Glutamatergic neuron (in vitro differentiated cells): ENCODE measurements around the gene MMP17. TPM values are rescaled to one million over a fixed set of nuclear protein-coding genes. Genes with fewer than 3 reads are reported as not detected.

Source experiments
- DNase-seq: peaks from one replicate; pipeline ENCODE4 v3.0.0; 2022
- H3K27ac Mint-ChIP-seq: one replicate; pipeline ENCODE4 v1.8.0; 2020; ENCODE audit warnings: mild to moderate bottlenecking, mixed read lengths, inconsistent platforms; ENCODE audit not compliant: unreplicated experiment
- H3K27me3 Mint-ChIP-seq: one replicate; pipeline ENCODE4 v1.8.0; 2020; ENCODE audit warnings: mild to moderate bottlenecking, moderate library complexity, mixed read lengths, inconsistent platforms; ENCODE audit not compliant: unreplicated experiment
- H3K36me3 Mint-ChIP-seq: one replicate; pipeline ENCODE4 v1.8.0; 2020; ENCODE audit warnings: mild to moderate bottlenecking, mixed read lengths, inconsistent platforms; ENCODE audit not compliant: unreplicated experiment
- H3K4me1 Mint-ChIP-seq: one replicate; pipeline ENCODE4 v1.8.0; 2020; ENCODE audit warnings: mild to moderate bottlenecking, low read depth, mixed read lengths, inconsistent platforms; ENCODE audit not compliant: unreplicated experiment
- H3K4me3 Mint-ChIP-seq: one replicate; pipeline ENCODE4 v1.8.0; 2020; ENCODE audit warnings: mild to moderate bottlenecking, mixed read lengths, inconsistent platforms; ENCODE audit not compliant: unreplicated experiment
- H3K9me3 Mint-ChIP-seq: one replicate; pipeline ENCODE4 v1.8.0; 2020; ENCODE audit warnings: mild to moderate bottlenecking, moderate library complexity, mixed read lengths, inconsistent platforms; ENCODE audit not compliant: unreplicated experiment
- total RNA-seq: library from RNA; stranded (reverse); fragmentation: NEBNext Ultra II Directional; extraction: Animal tissue kit (Norgen Biotek cat#: 25700); gene quantifications from one replicate; pipeline ENCODE4 v1.2.1, GENCODE V29; 2021; ENCODE audit not compliant: unreplicated experiment
- TF ChIP-seq, protein P1 (sequence below): fragments of 200-600 bp; sonication (generic); IDR thresholded peaks from one replicate; pipeline ENCODE4 v1.5.0; 2021; ENCODE audit not compliant: partially characterized antibody, unreplicated experiment

The MMP17 gene
- total RNA-seq, 1 donor from 2014 or later, result 65.8 TPM

DNA sequence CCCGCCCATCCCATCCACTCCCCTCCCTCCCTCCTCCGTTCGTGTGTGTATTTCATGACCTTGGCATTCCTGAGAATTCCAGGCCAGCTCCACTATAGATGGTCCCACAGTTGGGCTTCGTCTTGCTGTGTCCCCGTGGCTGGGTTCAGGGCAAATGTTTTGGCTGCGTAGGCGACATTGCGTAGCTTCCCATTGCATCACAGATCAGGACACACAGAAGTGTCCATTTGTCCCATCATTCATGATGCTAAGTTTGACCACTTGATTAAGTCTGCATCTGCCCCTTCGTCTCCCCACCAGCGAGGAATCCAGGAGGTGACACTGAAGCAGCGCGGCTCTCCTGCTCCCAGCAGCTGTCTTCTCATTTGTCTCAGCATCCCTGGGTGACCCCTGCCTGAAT lies 38.6 kb upstream of the MMP17 start:
- Mint-ChIP-seq H3K36me3 (no peaks in the 10 kb centered on the region), H3K9me3 (no peaks in the 10 kb centered on the region), H3K27me3 (peaks cover 2% of the 10 kb centered on the region), H3K27ac (no peak overlapping the region), H3K4me3 (no peak overlapping the region), H3K4me1 (peaks cover 4% of the 10 kb centered on the region)
- DNase-seq, result no peak
- TF ChIP-seq, protein P1, sequence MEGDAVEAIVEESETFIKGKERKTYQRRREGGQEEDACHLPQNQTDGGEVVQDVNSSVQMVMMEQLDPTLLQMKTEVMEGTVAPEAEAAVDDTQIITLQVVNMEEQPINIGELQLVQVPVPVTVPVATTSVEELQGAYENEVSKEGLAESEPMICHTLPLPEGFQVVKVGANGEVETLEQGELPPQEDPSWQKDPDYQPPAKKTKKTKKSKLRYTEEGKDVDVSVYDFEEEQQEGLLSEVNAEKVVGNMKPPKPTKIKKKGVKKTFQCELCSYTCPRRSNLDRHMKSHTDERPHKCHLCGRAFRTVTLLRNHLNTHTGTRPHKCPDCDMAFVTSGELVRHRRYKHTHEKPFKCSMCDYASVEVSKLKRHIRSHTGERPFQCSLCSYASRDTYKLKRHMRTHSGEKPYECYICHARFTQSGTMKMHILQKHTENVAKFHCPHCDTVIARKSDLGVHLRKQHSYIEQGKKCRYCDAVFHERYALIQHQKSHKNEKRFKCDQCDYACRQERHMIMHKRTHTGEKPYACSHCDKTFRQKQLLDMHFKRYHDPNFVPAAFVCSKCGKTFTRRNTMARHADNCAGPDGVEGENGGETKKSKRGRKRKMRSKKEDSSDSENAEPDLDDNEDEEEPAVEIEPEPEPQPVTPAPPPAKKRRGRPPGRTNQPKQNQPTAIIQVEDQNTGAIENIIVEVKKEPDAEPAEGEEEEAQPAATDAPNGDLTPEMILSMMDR, result no peak

DNA sequence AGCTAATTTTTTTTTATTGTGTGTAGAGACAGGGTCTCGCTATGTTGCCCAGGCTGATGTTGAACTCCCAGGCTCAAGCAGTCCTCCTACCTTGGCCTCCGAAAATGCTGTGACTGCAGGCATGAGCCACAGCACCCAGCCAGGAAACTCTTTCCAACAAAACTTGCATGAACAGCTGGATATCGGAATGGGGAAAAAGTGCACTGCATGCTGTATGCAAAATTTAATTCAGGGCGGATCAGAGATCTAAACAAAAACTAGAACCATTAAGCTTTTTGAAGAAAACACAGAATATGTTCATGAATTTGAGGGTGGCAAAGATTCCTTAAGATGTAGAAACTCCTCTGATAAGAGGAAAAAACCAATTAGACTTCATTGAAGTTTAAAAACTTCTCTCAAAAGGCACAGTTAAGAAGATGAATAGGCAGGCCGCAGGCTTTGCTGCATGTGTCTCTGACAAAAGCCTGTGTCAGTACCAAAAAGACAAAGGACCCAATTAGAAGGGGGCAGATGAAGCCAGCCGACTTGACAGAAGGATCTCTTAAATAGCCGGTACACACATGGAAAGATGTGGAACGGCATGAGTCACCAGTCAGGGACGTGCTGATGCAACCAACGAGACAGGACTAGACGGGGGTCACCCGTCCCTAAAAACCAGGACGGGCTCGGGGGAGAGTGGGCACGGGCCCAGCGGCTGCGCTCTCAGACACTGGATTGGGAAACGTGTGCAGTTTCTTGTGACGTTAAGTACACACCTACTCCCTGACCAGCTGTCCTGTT lies 34.8 kb upstream of the MMP17 start:
- TF ChIP-seq, protein P1, result no peak
- Mint-ChIP-seq H3K27ac (peak overlapping the region; percentile 73), H3K27me3 (peaks cover 5% of the 10 kb centered on the region), H3K9me3 (peaks cover 3% of the 10 kb centered on the region), H3K4me1 (peaks cover 4% of the 10 kb centered on the region), H3K4me3 (no peak overlapping the region), H3K36me3 (peaks cover 4% of the 10 kb centered on the region)
- DNase-seq, result no peak

DNA sequence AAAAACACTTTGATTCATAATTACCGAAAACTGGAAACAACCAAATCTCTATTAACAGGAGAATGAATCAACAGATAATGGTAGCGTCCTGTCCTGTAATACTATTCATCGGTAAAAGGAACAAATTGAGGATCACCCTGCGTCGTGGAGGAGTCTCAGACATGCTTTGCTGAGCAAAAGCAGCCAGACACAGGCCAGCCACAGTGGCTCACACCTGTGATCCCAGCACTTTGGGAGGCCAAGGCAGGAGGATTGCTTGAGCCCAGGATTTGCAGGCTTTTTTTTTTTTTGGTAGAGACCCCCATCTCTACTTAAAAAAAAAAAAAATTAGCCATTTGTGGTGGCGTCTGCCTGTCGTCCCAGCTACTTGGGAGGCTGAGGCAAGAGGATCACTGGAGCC lies 34.1 kb upstream of the MMP17 start:
- Mint-ChIP-seq H3K27ac (no peak overlapping the region), H3K4me3 (no peak overlapping the region), H3K9me3 (peaks cover 3% of the 10 kb centered on the region), H3K27me3 (peaks cover 5% of the 10 kb centered on the region), H3K36me3 (peaks cover 4% of the 10 kb centered on the region), H3K4me1 (peaks cover 4% of the 10 kb centered on the region)
- TF ChIP-seq, protein P1, result no peak
- no peak for DNase-seq

DNA sequence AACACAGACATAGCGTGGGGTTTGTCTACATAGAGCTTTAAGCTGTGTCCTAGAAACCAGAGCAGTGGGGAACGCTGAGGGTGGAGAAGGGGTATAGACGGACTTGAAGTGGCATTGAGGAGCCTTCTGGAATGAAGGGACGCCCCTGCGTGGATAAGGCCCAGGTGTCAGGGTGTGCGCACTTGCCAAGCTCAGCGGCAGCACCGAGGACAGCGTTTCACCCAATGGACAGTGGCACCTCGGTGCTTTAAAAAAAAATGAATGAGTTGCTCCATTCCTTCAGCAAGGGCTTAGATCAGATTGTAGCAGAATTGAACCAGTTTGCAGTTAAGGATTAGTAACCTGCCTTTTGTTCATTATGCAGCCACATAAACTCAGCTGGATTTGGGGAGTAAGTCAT lies 33.6 kb upstream of the MMP17 start:
- no peak overlapping the region for H3K4me3 Mint-ChIP-seq
- H3K4me1 Mint-ChIP-seq, result peaks cover 4% of the 10 kb centered on the region
- DNase-seq, result no peak
- peaks cover 4% of the 10 kb centered on the region for H3K36me3 Mint-ChIP-seq
- H3K9me3 Mint-ChIP-seq, result peaks cover 3% of the 10 kb centered on the region
- H3K27me3 Mint-ChIP-seq, result peaks cover 5% of the 10 kb centered on the region
- TF ChIP-seq, protein P1, result no peak
- no peak overlapping the region for H3K27ac Mint-ChIP-seq

DNA sequence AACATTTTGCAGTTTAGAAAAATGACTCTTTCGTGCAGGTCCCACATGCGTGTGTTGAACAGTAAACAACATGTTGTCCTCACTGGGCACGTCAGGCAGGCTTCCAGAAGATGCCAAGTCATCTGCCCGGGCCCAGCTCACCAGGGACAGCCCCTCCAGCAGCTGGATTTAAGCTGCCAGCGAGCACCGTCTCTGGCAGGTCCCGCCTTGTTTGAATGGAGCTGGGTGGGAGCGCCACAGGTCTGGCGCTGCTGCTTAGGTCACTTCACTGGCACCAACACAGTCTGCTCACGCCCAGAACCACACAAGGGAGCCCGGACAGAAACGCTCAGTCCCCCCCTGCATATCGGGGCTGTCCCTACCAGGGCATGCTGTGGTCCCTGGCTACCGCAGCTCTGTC lies 33.1 kb upstream of the MMP17 start:
- Mint-ChIP-seq H3K27me3 (peaks cover 5% of the 10 kb centered on the region), H3K4me1 (peaks cover 4% of the 10 kb centered on the region), H3K4me3 (no peak overlapping the region), H3K9me3 (peaks cover 3% of the 10 kb centered on the region), H3K36me3 (peaks cover 4% of the 10 kb centered on the region), H3K27ac (no peak overlapping the region)
- TF ChIP-seq, protein P1, result no peak
- no peak for DNase-seq
